Fibroblast of the aortic adventitia (primary cell): ENCODE measurements around the gene RGL1. TPM values are rescaled to one million over a fixed set of nuclear protein-coding genes. Genes with fewer than 3 reads are reported as not detected.

Source experiments
- DNase-seq: peaks from one replicate; pipeline ENCODE4 v3.0.0-alpha.2; 2010; ENCODE audit warnings: low read depth
- H3K4me3 ChIP-seq: 2 replicates; pipeline ENCODE4 v1.5.1; 2011; ENCODE audit warnings: low read depth, mild to moderate bottlenecking, control low read depth, low read length, moderate library complexity
- total RNA-seq: library from RNA; depleted of rRNA; stranded (reverse); fragments of >200 nt; gene quantifications from 2 replicates; pipeline ENCODE4 v1.2.3, GENCODE V29; 2012; ENCODE audit warnings: low replicate concordance
- TF ChIP-seq, protein P1 (sequence below): IDR thresholded peaks from 2 replicates; pipeline ENCODE4 v1.5.1; 2011; ENCODE audit warnings: mild to moderate bottlenecking, low read length, control low read depth, inconsistent platforms; ENCODE audit not compliant: insufficient read depth

RGL1 gene
- total RNA-seq, 1 donor = 55.1 TPM

DNA sequence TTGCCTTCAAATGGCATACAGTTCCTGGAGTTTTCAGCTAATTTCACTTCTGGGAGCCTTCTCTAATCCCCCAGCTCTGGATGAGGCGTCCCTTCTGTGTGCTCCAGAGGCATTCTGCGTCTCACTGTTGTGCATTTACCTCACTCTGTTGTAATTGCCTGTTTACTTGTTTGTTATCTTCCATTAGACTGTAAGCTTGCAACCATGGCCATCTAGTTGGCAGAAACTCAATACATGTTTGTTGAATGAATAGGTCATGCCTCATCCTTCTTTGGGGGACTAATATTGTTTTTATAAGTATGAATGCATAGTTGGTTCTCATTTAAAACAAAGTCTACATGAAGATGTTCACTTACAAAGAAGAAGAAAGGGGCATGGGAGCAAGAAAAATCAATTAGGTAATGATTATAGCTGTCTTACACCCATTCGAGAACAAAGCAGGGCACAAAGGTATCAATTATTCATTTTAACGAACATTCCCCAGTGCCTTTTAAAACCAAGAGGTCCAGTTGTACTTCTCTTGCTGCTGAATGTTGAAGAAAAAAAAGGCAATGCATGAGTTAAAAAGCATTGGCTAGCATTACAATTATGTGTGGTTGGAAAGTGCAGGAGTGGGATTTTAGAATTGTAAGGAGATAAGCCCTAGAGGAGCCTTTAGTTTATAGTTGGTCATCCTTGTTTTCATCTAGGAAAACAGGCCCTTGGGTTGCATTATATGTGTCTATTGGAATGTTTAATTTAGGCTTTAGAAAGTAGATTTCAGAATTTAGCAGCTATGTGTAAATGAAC, 6.0 kb downstream of the RGL1 start:
- H3K4me3 ChIP-seq = no peak overlapping the region
- DNase-seq = peak; percentile 15
- TF ChIP-seq, protein P1, sequence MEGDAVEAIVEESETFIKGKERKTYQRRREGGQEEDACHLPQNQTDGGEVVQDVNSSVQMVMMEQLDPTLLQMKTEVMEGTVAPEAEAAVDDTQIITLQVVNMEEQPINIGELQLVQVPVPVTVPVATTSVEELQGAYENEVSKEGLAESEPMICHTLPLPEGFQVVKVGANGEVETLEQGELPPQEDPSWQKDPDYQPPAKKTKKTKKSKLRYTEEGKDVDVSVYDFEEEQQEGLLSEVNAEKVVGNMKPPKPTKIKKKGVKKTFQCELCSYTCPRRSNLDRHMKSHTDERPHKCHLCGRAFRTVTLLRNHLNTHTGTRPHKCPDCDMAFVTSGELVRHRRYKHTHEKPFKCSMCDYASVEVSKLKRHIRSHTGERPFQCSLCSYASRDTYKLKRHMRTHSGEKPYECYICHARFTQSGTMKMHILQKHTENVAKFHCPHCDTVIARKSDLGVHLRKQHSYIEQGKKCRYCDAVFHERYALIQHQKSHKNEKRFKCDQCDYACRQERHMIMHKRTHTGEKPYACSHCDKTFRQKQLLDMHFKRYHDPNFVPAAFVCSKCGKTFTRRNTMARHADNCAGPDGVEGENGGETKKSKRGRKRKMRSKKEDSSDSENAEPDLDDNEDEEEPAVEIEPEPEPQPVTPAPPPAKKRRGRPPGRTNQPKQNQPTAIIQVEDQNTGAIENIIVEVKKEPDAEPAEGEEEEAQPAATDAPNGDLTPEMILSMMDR = no peak

- TF ChIP-seq, protein P1 = no peak
- DNase-seq = peak; percentile 81
- no peak overlapping the region for H3K4me3 ChIP-seq
Observed at GRCh38 chr1:183812128-183812527, 7.2 kb downstream of the RGL1 start.

DNA sequence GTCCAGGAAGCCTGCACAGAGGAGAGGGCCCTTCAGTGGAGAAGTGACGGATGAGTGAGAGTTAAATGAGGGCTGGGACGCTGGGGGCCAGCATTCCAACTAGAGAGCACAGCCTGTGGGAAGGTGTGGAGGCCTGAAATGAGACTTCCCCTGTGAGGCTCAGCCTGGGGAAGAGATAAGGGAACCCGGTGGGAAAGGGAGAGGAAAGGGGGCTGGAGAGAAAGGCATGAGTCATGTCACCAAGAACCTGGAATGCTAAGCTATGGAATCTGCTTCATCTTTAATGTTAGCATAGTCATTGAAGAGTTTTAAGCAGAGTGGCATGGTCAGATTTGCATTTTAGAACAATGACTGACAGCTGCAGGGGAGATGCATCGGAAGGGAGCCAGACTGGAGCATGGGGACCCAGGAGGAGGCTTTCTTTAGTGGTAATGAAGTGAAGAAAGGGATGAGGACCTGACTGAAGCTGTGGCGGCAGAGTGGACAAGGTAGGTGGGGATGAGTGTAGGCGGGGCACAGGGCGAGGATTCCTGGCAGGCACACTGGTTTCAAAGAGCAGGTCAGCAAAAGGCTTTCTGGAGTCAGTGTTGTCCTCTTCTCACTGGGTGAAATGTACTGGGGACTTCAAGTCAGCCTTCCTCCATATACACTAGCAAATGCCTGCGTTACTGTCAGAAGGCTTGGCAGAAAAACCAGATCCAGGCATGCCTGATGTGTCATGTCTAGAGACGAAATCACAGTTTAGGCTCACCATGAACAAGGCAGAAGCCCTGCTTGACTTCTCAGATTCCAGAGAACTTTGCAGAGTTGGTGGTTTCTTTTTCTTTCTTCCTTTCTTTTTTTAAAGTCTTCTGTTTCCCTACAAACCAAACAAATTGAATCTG, 8.0 kb downstream of the RGL1 start:
- H3K4me3 ChIP-seq = peak overlapping the region; percentile 26
- peak; percentile 77 for DNase-seq
- TF ChIP-seq, protein P1 = no peak

- TF ChIP-seq, protein P1 = no peak
- no peak for DNase-seq
Observed at GRCh38 chr1:183814121-183814681, 9.3 kb downstream of the RGL1 start.

GRCh38 chr1:183816110-183816509, 11.2 kb downstream of the RGL1 start:
- H3K4me3 ChIP-seq = no peak overlapping the region
- TF ChIP-seq, protein P1 = no peak
- no peak for DNase-seq

More at GRCh38 chr1:183814121-183814681, 9.3 kb downstream of the RGL1 start:
- H3K4me3 ChIP-seq = no peak overlapping the region

GRCh38 chr1:183817576-183818288, 12.8 kb downstream of the RGL1 start:
- DNase-seq = no peak
- TF ChIP-seq, protein P1 = no peak
- H3K4me3 ChIP-seq = no peak overlapping the region
